HG02970 (cell line): ENCODE results near the gene PRPF31.

Experiments used
- ATAC-seq: cut with Tn5 transposase; IDR thresholded peaks from one replicate; pipeline ENCODE4 v1.9.1; 2021; ENCODE audit warnings: mild to moderate bottlenecking, moderate library complexity, moderate number of reproducible peaks; ENCODE audit not compliant: unreplicated experiment, low FRiP score

PRPF31 gene

GRCh38 chr19:54106716-54107115 is 8.8 kb upstream of the PRPF31 start:
- no peak for ATAC-seq

GRCh38 chr19:54107876-54108490 is 7.6 kb upstream of the PRPF31 start:
- no peak for ATAC-seq

- no peak for ATAC-seq
Measured at GRCh38 chr19:54108496-54108895, 7.1 kb upstream of the PRPF31 start.

GRCh38 chr19:54109651-54110050 is 5.9 kb upstream of the PRPF31 start:
- no peak for ATAC-seq

- no peak for ATAC-seq
Measured at GRCh38 chr19:54114340-54115108, 1.0 kb upstream of the PRPF31 start.

GRCh38 chr19:54121259-54121658 is 5.7 kb downstream of the PRPF31 start:
- ATAC-seq, result no peak

- ATAC-seq, result no peak
Measured at GRCh38 chr19:54123682-54124081, 8.1 kb downstream of the PRPF31 start.

- ATAC-seq, result no peak
Measured at GRCh38 chr19:54124393-54124792, 8.8 kb downstream of the PRPF31 start.

- ATAC-seq, result no peak
Measured at GRCh38 chr19:54125713-54126112, 10.2 kb downstream of the PRPF31 start.

- ATAC-seq, result no peak
Measured at GRCh38 chr19:54127688-54128440, 12.3 kb downstream of the PRPF31 start.

GRCh38 chr19:54128441-54128725 is 12.8 kb downstream of the PRPF31 start:
- ATAC-seq, result no peak

GRCh38 chr19:54128796-54129616 is 13.5 kb downstream of the PRPF31 start:
- no peak for ATAC-seq

GRCh38 chr19:54129617-54129996 is 14.1 kb downstream of the PRPF31 start:
- no peak for ATAC-seq

GRCh38 chr19:54133312-54133956 is 17.9 kb downstream of the PRPF31 start:
- no peak for ATAC-seq

GRCh38 chr19:54133957-54134590 is 18.5 kb downstream of the PRPF31 start:
- ATAC-seq, result no peak

GRCh38 chr19:54136086-54136863 is 20.7 kb downstream of the PRPF31 start:
- no peak for ATAC-seq

GRCh38 chr19:54136864-54137698 is 21.5 kb downstream of the PRPF31 start:
- peak; percentile 83 for ATAC-seq
